Karpas-422 (cell line): Measurements from ENCODE around the gene DPH5. TPM values are rescaled to one million over a fixed set of nuclear protein-coding genes. Genes with fewer than 3 reads are reported as not detected.
"Not testable (repeated sequence)": the region's sequence is repeated elsewhere in the genome, so short reads cannot be mapped to it uniquely, and the experiment has no call there.

Source experiments
- DNase-seq: peaks from one replicate; pipeline ENCODE4 v3.0.0-alpha.2; 2015
- H2AFZ ChIP-seq: fragments of 200-600 bp; sonication (generic); 2 replicates; pipeline ENCODE4 v1.6.1; 2014; ENCODE audit warnings: antibody characterized with exemption, low read length, mixed read lengths
- H3K27ac ChIP-seq: fragments of 200-600 bp; sonication (generic); 2 replicates; pipeline ENCODE4 v1.5.1; 2014; ENCODE audit warnings: mild to moderate bottlenecking, low read length, moderate library complexity
- H3K27me3 ChIP-seq: fragments of 200-600 bp; sonication (generic); 2 replicates; pipeline ENCODE4 v1.6.1; 2014; ENCODE audit warnings: low read length, mixed read lengths
- H3K36me3 ChIP-seq: fragments of 200-600 bp; sonication (generic); 2 replicates; pipeline ENCODE4 v1.6.1; 2014; ENCODE audit warnings: low read length, mixed read lengths; ENCODE audit not compliant: insufficient read depth
- H3K4me1 ChIP-seq: fragments of 200-600 bp; sonication (generic); 2 replicates; pipeline ENCODE4 v1.6.1; 2014; ENCODE audit warnings: mild to moderate bottlenecking, low read length, mixed read lengths
- H3K4me2 ChIP-seq: fragments of 200-600 bp; sonication (generic); 2 replicates; pipeline ENCODE4 v1.6.1; 2014; ENCODE audit warnings: low read length, low read depth, mild to moderate bottlenecking; ENCODE audit not compliant: poor library complexity, severe bottlenecking
- H3K4me3 ChIP-seq: fragments of 200-600 bp; sonication (generic); 2 replicates; pipeline ENCODE4 v1.5.1; 2014; ENCODE audit warnings: mild to moderate bottlenecking, antibody characterized with exemption, low read length, mixed read lengths
- H3K79me2 ChIP-seq: fragments of 200-600 bp; sonication (generic); 2 replicates; pipeline ENCODE4 v1.6.1; 2014; ENCODE audit warnings: mild to moderate bottlenecking, low read length, mixed read lengths
- H3K9ac ChIP-seq: fragments of 200-600 bp; sonication (generic); 2 replicates; pipeline ENCODE4 v1.6.0; 2014; ENCODE audit warnings: low read length
- H3K9me2 ChIP-seq: fragments of 200-600 bp; sonication (generic), shearing (Covaris generic); replicated peaks from 2 replicates; pipeline ENCODE4 v1.6.0; 2014; ENCODE audit warnings: mild to moderate bottlenecking, low read length, moderate library complexity; ENCODE audit not compliant: insufficient read depth
- H3K9me3 ChIP-seq: fragments of 300-700, 200-600 bp; sonication (generic); 2 replicates; pipeline ENCODE4 v1.6.1; 2014; ENCODE audit warnings: low read length, mixed read lengths
- H4K20me1 ChIP-seq: fragments of 200-600 bp; sonication (generic); 2 replicates; pipeline ENCODE4 v1.6.1; 2014; ENCODE audit warnings: mild to moderate bottlenecking, antibody characterized with exemption, low read length, low read depth; ENCODE audit not compliant: insufficient read depth
- total RNA-seq: library from RNA; depleted of rRNA; stranded (reverse); fragments of >200 nt; shearing (Covaris generic); gene quantifications from 2 replicates; pipeline ENCODE4 v1.2.3, GENCODE V29; 2014; ENCODE audit warnings: low replicate concordance

Gene DPH5
- total RNA-seq, 1 experiment from 2014 or later: 16.6 TPM

DNA sequence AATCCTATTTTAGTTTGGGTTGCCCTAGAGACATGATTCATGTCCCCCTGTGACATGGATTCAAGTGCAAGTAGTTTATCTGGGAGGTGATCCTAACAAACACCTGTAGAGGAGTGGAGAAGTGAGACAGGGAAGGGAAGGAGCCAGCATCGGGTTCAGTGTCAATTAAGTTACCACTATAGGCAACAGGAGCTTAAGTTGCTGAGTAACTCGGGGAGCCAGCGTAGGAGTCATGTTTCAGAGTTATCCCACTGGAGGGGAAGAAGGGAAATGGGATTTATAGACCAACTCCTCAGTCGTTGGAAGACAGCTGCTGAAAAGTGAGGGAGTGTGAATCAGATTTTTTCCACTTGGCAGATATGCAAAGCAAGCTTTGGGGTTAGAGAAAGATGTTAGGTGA, 74.8 kb downstream of the DPH5 start:
- peaks cover 35% of the 10 kb centered on the region; the same call in 1 of the 2 replicates for H3K36me3 ChIP-seq
- H3K4me1 ChIP-seq: peaks cover 16% of the 10 kb centered on the region
- H3K9ac ChIP-seq: no peak overlapping the region
- no peak overlapping the region for H3K27ac ChIP-seq
- no peak overlapping the region for H3K4me2 ChIP-seq
- no peak for DNase-seq
- H3K4me3 ChIP-seq: no peak overlapping the region
- H4K20me1 ChIP-seq: no peaks in the 10 kb centered on the region
- H3K27me3 ChIP-seq: no peaks in the 10 kb centered on the region
- no peaks in the 10 kb centered on the region for H3K9me2 ChIP-seq
- H3K79me2 ChIP-seq: peaks cover 61% of the 10 kb centered on the region
- no peak overlapping the region for H2AFZ ChIP-seq
- H3K9me3 ChIP-seq: no peaks in the 10 kb centered on the region

DNA sequence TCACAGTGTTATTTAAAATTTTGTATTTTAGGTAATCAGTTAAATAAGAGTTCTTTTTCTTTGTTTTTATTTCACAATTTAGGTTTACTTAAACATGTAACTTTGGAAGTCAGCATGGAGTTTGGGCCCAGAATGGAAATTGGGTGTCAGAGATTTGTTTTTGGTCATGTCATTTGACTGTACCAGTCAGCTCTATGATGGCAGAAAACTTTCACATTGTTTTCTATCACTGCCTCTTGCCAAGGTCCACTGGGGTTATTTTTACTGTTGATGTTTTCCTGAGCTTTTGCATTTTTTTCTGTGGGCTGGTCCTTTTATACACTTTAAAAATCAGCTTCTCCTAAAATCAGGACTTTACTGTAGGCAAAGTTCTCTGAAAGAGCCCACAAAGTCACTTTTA, 75.2 kb downstream of the DPH5 start:
- Histone ChIP-seq H3K27me3 (no peaks in the 10 kb centered on the region), H2AFZ (no peak overlapping the region), H3K9me2 (no peaks in the 10 kb centered on the region), H3K4me2 (no peak overlapping the region), H3K27ac (no peak overlapping the region), H4K20me1 (no peaks in the 10 kb centered on the region), H3K9ac (no peak overlapping the region), H3K4me1 (peaks cover 16% of the 10 kb centered on the region), H3K4me3 (no peak overlapping the region), H3K9me3 (no peaks in the 10 kb centered on the region), H3K79me2 (peaks cover 57% of the 10 kb centered on the region), H3K36me3 (peaks cover 35% of the 10 kb centered on the region; the same call in 1 of the 2 replicates)
- no peak for DNase-seq

DNA sequence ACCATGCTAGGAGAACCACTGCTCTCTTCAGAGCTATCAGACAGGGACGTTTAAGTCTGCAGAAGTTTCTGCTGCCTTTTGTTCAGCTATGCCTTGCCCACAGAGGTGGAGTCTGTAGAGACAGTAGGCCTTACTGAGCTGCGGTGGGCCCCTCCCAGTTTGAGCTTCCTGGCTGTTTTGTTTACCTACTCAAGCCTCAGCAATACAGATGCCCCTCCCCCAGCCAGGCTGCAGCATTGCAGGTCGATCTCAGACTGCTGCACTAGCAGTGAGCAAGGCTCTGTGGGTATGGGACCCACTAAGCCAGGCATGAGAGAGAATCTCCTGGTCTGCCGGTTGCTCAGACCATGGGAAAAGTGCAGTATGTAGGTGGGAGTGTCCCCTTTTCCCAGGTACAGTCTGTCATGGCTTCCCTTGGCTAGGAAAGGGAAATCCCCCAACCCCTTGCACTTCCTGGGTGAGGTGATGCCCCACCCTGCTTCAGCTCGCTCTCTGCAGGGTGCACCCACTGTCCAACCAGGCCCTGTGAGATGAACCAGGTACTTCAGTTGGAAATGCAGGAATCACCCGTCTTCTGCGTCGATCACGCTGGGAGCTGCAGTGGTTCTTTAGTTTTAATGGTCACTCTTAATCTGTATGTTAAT, 75.9 kb downstream of the DPH5 start:
- Histone ChIP-seq H3K4me1 (peaks cover 16% of the 10 kb centered on the region), H3K36me3 (peaks cover 35% of the 10 kb centered on the region; the same call in 1 of the 2 replicates), H3K79me2 (peaks cover 55% of the 10 kb centered on the region)
- not testable (repeated sequence) for H3K4me3 ChIP-seq, H3K9me2 ChIP-seq, H3K9ac ChIP-seq, H2AFZ ChIP-seq, H3K27me3 ChIP-seq, H3K27ac ChIP-seq, H3K9me3 ChIP-seq, H3K4me2 ChIP-seq, H4K20me1 ChIP-seq, DNase-seq

DNA sequence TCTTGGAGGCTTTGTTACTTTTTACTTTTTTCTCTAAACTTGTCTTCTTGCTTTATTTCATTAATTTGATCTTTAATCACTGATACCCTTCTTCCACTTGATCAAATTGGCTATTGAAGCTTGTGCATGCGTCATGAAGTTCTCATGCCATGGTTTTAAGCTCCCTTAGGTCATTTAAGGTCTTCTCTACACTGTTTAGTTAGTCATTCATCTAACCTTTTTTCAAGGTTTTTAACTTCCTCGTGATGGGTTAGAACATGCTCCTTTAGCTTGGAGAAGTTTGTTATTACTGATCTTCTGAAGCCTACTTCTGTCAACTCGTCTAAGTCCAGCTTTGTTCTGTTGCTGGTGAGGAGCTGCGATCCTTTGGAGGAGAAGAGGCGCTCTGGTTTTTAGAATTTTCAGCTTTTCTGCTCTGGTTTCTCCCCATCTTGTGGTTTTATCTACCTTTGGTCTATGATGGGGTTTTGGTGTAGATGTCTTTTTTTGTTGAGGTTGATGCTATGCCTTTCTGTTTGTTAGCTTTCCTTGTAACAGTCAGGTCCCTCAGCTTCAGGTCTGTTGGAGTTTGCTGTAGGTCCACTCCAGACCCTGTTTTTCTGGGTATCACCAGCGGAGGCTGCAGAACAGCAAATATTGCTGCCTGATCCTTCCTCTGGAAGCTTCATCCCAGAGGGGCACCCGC, 76.7 kb downstream of the DPH5 start:
- not testable (repeated sequence) for H3K4me2 ChIP-seq, H3K9ac ChIP-seq, H3K4me3 ChIP-seq

DNA sequence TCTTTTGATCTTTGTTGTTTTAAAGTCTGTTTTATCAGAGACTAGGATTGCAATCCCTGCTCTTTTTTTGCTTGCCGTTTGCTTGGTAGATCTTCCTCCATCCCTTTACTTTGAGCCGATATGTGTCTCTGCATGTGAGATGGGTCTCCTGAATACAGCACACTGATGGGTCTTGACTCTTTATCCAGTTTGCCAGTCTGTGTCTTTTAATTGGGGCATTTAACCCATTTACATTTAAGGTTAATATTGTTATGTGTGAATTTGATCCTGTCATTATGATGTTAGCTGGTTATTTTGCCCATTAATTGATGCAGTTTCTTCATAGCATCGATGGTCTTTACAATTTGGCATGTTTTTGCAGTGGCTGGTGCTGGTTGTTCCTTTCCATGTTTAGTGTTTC, 77.8 kb downstream of the DPH5 start:
- not testable (repeated sequence) for H4K20me1 ChIP-seq, H3K9me3 ChIP-seq, H3K4me3 ChIP-seq

More for the DNA sequence above, 76.7 kb downstream of the DPH5 start:
- H3K27ac ChIP-seq, H4K20me1 ChIP-seq, H3K9me2 ChIP-seq, H3K27me3 ChIP-seq, DNase-seq, H3K9me3 ChIP-seq, H2AFZ ChIP-seq: not testable (repeated sequence)
- Histone ChIP-seq H3K79me2 (peaks cover 47% of the 10 kb centered on the region), H3K36me3 (peaks cover 28% of the 10 kb centered on the region; the same call in 1 of the 2 replicates), H3K4me1 (peaks cover 16% of the 10 kb centered on the region)

DNA sequence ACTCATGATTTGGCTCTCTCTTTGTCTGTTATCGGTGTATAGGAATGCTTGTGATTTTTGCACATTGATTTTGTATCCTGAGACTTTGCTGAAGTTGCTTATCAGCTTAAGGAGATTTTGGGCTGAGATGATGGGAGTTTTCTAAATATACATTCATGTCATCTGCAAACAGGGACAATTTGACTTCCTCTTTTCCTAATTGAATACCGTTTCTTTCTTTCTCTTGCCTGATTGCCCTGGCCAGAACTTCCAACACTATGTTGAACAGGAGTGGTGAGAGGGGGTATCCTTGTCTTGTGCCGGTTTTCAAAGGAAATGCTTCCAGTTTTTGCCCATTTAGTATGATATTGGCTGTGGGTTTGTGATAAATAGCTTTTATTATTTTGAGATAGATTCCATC, 79.5 kb downstream of the DPH5 start:
- H3K9ac ChIP-seq, H3K4me2 ChIP-seq, H3K4me3 ChIP-seq, H3K9me2 ChIP-seq, H4K20me1 ChIP-seq, H2AFZ ChIP-seq, H3K27ac ChIP-seq, DNase-seq, H3K27me3 ChIP-seq, H3K9me3 ChIP-seq: not testable (repeated sequence)
- peaks cover 20% of the 10 kb centered on the region; the same call in 1 of the 2 replicates for H3K36me3 ChIP-seq
- peaks cover 16% of the 10 kb centered on the region for H3K4me1 ChIP-seq
- H3K79me2 ChIP-seq: peaks cover 46% of the 10 kb centered on the region

More for the DNA sequence above, 77.8 kb downstream of the DPH5 start:
- H3K4me2 ChIP-seq, H2AFZ ChIP-seq, H3K27ac ChIP-seq, H3K9ac ChIP-seq, H3K9me2 ChIP-seq, H3K27me3 ChIP-seq, DNase-seq: not testable (repeated sequence)
- Histone ChIP-seq H3K4me1 (peaks cover 16% of the 10 kb centered on the region), H3K36me3 (peaks cover 27% of the 10 kb centered on the region; the same call in 1 of the 2 replicates), H3K79me2 (peaks cover 48% of the 10 kb centered on the region)

DNA sequence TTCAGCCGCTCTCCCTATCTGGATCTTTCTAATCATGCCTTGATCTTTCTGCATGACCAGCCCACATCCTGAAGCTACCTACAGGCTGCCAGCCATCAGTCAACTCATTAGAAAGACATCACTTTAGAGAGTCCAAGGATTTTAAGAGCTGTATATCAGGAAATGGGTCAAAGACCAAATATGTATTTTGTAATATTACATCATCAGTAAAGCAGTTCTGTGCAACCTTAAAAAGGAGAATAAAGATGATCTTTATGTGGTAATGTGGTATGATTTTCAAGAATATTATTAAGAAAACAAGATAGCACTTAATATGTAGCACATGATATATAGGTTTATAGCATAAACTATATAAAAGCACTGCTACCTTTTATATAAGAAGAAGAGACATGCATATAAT, 82.1 kb downstream of the DPH5 start:
- no peaks in the 10 kb centered on the region for H3K9me2 ChIP-seq
- H3K27ac ChIP-seq: no peak overlapping the region
- no peak overlapping the region for H3K4me2 ChIP-seq
- no peaks in the 10 kb centered on the region for H3K4me1 ChIP-seq
- H3K4me3 ChIP-seq: no peak overlapping the region
- H3K36me3 ChIP-seq: peaks cover 14% of the 10 kb centered on the region
- no peak for DNase-seq
- H3K27me3 ChIP-seq: no peaks in the 10 kb centered on the region
- H2AFZ ChIP-seq: no peak overlapping the region
- no peaks in the 10 kb centered on the region for H3K9me3 ChIP-seq
- H3K79me2 ChIP-seq: peaks cover 31% of the 10 kb centered on the region
- H3K9ac ChIP-seq: no peak overlapping the region
- H4K20me1 ChIP-seq: no peaks in the 10 kb centered on the region

DNA sequence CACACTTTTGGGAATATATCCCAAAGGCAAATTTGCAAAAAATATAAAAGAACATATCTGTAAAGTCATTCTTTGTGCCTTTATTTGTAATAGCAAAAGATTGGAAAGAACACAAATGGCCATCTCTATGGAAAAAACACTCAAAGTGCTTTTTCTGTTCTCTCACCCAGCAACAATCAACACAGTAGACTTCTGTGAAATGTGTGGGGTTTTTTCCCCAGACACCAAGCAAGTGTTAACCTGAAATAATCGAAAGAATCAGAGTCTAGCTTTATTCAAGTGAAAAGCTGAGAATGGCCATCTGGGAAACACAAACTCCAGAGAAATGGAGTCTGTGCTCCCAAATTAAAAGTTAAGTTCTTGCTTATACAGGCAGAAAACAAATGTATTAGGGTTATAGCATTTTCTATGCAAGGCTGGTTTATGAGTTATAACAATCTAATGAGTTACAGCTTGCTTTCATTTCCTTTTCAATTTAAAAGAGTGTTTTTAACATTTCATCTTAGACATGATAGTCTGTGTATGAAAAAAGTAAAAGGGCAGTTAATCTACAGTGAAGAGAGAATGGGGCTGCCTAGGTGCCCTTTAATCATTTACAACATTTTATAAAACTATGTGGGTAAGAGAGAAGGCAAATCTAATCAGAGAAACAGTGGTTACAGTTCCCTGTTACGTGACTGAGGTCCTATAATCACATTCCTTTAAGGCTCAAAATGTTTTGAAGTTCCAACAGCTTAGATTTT, 83.1 kb downstream of the DPH5 start:
- H3K4me1 ChIP-seq: no peaks in the 10 kb centered on the region
- peaks cover 24% of the 10 kb centered on the region for H3K36me3 ChIP-seq
- no peak overlapping the region for H3K9ac ChIP-seq
- H3K4me3 ChIP-seq: no peak overlapping the region
- H3K27me3 ChIP-seq: no peaks in the 10 kb centered on the region
- peaks cover 36% of the 10 kb centered on the region for H3K79me2 ChIP-seq
- no peak for DNase-seq
- H3K4me2 ChIP-seq: no peak overlapping the region
- H2AFZ ChIP-seq: no peak overlapping the region
- H3K27ac ChIP-seq: no peak overlapping the region
- H3K9me2 ChIP-seq: no peaks in the 10 kb centered on the region
- H3K9me3 ChIP-seq: no peaks in the 10 kb centered on the region
- H4K20me1 ChIP-seq: no peaks in the 10 kb centered on the region
